HepG2 (cell line): ENCODE results near the gene PHACTR3. TPM values are rescaled to one million over a fixed set of nuclear protein-coding genes. Genes with fewer than 3 reads are reported as not detected.

Source experiments
- ATAC-seq: fragments of 200-7000 bp; cut with Tn5 transposase; 3 replicates; pipeline ENCODE4 v1.9.1; 2020; ENCODE audit warnings: mild to moderate bottlenecking, moderate library complexity
- BruUV-seq: library from RNA; stranded (reverse); fragments of 400-500 nt; replicated peaks from 2 replicates; lab custom pipeline; 2021; lab: Mats Ljungman, UMichigan
- CTCF ChIA-PET: fragments of 300-600 bp; formaldehyde crosslinking; extraction: SDS; loops from one replicate; lab custom pipeline; 2021; ENCODE audit warnings: low total read pairs, inconsistent platforms, low intra/inter-chr PET ratio; lab: Yijun Ruan, JAX
- POLR2A ChIA-PET: fragments of 350-600 bp; sonication (Branson Sonifier 250); formaldehyde crosslinking; loops from one replicate; lab custom pipeline; 2020; ENCODE audit warnings: antibody characterized with exemption, inconsistent platforms; lab: Yijun Ruan, JAX
- DNase-seq: peaks from one replicate; pipeline ENCODE4 v3.0.0-alpha.2; 2015; ENCODE audit warnings: low spot score
- FAIRE-seq: peaks from 3 replicates; lab custom pipeline; 2011; peaks lifted over from hg19 to GRCh38; lab: Jason Lieb, UNC
- H2AFZ ChIP-seq: one replicate; pipeline ENCODE4 v1.6.1; 2011; ENCODE audit warnings: low read length, inconsistent platforms
- H3K27ac ChIP-seq: fragments of 300-600 bp; 3 replicates; pipeline ENCODE4 v1.8.0; 2011; ENCODE audit warnings: mixed run types, mild to moderate bottlenecking, mixed read lengths, low read length, inconsistent platforms; ENCODE audit not compliant: insufficient read depth; ENCODE audit errors: extremely low read length
- H3K27me3 ChIP-seq, 2 experiments: fragments of 200-600 bp in 1 of 2; 2 replicates in 1 of 2; 3 replicates in 1 of 2; pipeline versions ENCODE4 v1.6.0 to v1.8.0; 2011; ENCODE audit warnings: low read length in 2 of 2, mild to moderate bottlenecking in 2 of 2, moderate library complexity in 2 of 2, inconsistent platforms in 1 of 2; ENCODE audit not compliant: insufficient read depth in 2 of 2, control insufficient read depth in 1 of 2
- H3K36me3 ChIP-seq, 2 experiments: fragments of 200-600 bp in 1 of 2; replicated peaks in 1 of 2; 2 replicates in 1 of 2; 3 replicates in 1 of 2; pipeline versions ENCODE4 v1.5.1 to v1.8.0; 2011; ENCODE audit warnings: low read length in 2 of 2, inconsistent platforms in 1 of 2; ENCODE audit not compliant: insufficient read depth in 2 of 2, control insufficient read depth in 1 of 2
- H3K4me1 ChIP-seq: 2 replicates; pipeline ENCODE4 v1.5.1; 2012; ENCODE audit warnings: low read length, inconsistent platforms; ENCODE audit not compliant: insufficient read depth
- H3K4me2 ChIP-seq: 2 replicates; pipeline ENCODE4 v1.6.0; 2011; ENCODE audit warnings: low read depth, low read length, inconsistent platforms
- H3K4me3 ChIP-seq, 3 experiments: fragments of 200-600 bp in 1 of 3; sonication (generic), shearing (Covaris generic) in 1 of 3; replicated peaks in 1 of 3; 2 replicates each; pipeline ENCODE4 v1.5.1; 2011 to 2016; ENCODE audit warnings: low read length in 3 of 3, inconsistent platforms in 2 of 3, low read depth in 2 of 3, mild to moderate bottlenecking in 2 of 3, control low read depth in 1 of 3, mixed read lengths in 1 of 3; ENCODE audit not compliant: insufficient read depth in 1 of 3
- H3K79me2 ChIP-seq: one replicate; pipeline ENCODE4 v1.6.1; 2011; ENCODE audit warnings: low read length, inconsistent platforms; ENCODE audit not compliant: insufficient read depth
- H3K9ac ChIP-seq: 2 replicates; pipeline ENCODE4 v1.6.0; 2011; ENCODE audit warnings: mild to moderate bottlenecking, low read depth, low read length, inconsistent platforms; ENCODE audit not compliant: insufficient read depth
- H3K9me3 ChIP-seq: 2 replicates; pipeline ENCODE4 v1.5.1; 2012; ENCODE audit warnings: mild to moderate bottlenecking, low read length
- H4K20me1 ChIP-seq: 2 replicates; pipeline ENCODE4 v1.6.0; 2011; ENCODE audit warnings: inconsistent platforms, mild to moderate bottlenecking, low read length, moderate library complexity; ENCODE audit not compliant: insufficient read depth
- ARNTL ChIP-seq: sonication (generic); formaldehyde crosslinking; IDR thresholded peaks from 2 replicates; pipeline ENCODE4 v1.4.0; 2020; ENCODE audit warnings: mild to moderate bottlenecking, missing genetic modification reagents
- CCAR2 ChIP-seq: fragments of 200-400 bp; formaldehyde crosslinking; optimal IDR thresholded peaks from 2 replicates; pipeline ENCODE3; 2018; ENCODE audit warnings: low read depth, mild to moderate bottlenecking, low read length, moderate library complexity
- CEBPG ChIP-seq: IDR thresholded peaks from 2 replicates; pipeline ENCODE4 v1.6.1; 2016
- DMAP1 ChIP-seq: IDR thresholded peaks from 2 replicates; pipeline ENCODE4 v1.6.1; 2016
- EZH2 ChIP-seq: conservative IDR thresholded peaks from 2 replicates; pipeline ENCODE4 v1.6.1; 2012; ENCODE audit warnings: mild to moderate bottlenecking, low read depth, low read length, moderate library complexity
- MEIS1 ChIP-seq: sonication (generic); formaldehyde crosslinking; IDR thresholded peaks from 2 replicates; pipeline ENCODE4 v1.9.0; 2021; ENCODE audit warnings: mild to moderate bottlenecking, missing genetic modification reagents, moderate library complexity, borderline replicate concordance
- MTF1 ChIP-seq: sonication (generic); formaldehyde crosslinking; IDR thresholded peaks from 2 replicates; pipeline ENCODE4 v1.5.0; 2020; ENCODE audit warnings: missing genetic modification reagents
- XBP1 ChIP-seq: sonication (generic); formaldehyde crosslinking; IDR thresholded peaks from 2 replicates; pipeline ENCODE4 v1.5.0; 2020; ENCODE audit warnings: missing genetic modification reagents
- ZNF24 ChIP-seq: fragments of 450-650 bp; IDR thresholded peaks from 2 replicates; pipeline ENCODE4 v1.6.1; 2017; ENCODE audit warnings: antibody characterized with exemption, mild to moderate bottlenecking
- ZNF280D ChIP-seq: sonication (generic); formaldehyde crosslinking; IDR thresholded peaks from 2 replicates; pipeline ENCODE4 v1.5.1; 2020; ENCODE audit warnings: mild to moderate bottlenecking, missing genetic modification reagents
- WGBS: methylation state at CpG from one replicate; pipeline ENCODE4 v1.1.6; 2017; ENCODE audit warnings: low lambda C conversion rate; 5-methylcytosine and 5-hydroxymethylcytosine counted together
- in situ Hi-C: cut with HindIII; loops from 2 replicates; pipeline ENCODE4 v1.10.0; 2017; ENCODE audit warnings: low pct_unique_long_range_greater_than_20kb; ENCODE audit not compliant: extremely low pct_ligation_motif_present
- intact Hi-C: fragments of 100-400 bp; cut with micrococcal nuclease; formaldehyde crosslinking; loops from one replicate; pipeline ENCODE4 v1.10.0; 2022; ENCODE audit not compliant: unreplicated experiment
- polyA plus RNA-seq, 8 experiments: library from polyadenylated mRNA; depleted of rRNA in 3 of 8; stranded (reverse) in 7 of 8; unstranded in 1 of 8; fragments of >200 nt; fragmentation: Illumina TruSeq in 4 of 8; extraction: Trizol in 4 of 8; gene quantifications; 2 replicates each; pipeline versions ENCODE4 v1.2.1 to v1.2.3, GENCODE V29; 2011 to 2016; ENCODE audit warnings: low read depth in 4 of 8, missing spikeins in 1 of 8, mixed read lengths in 1 of 8; ENCODE audit not compliant: insufficient read depth in 1 of 8
- total RNA-seq, 5 experiments: library from RNA; depleted of rRNA; stranded (reverse); fragments of >200 nt; fragmentation: Illumina TruSeq; extraction: Trizol; gene quantifications; 2 replicates each; pipeline ENCODE4 v1.2.3, GENCODE V29; 2016; ENCODE audit warnings: low read depth in 1 of 5
- TF ChIP-seq, protein P1 (sequence below): sonication (generic); formaldehyde crosslinking; conservative IDR thresholded peaks from 2 replicates; pipeline ENCODE4 v1.8.0; 2022; ENCODE audit warnings: low read depth, missing genetic modification reagents

PHACTR3 gene
- total and polyA plus RNA-seq, 2 of the 13 experiments (the other 11 are each of a cell fraction or from before 2014, with no cell fraction given) = not detected

- H3K27ac ChIP-seq = no peak overlapping the region
- peaks cover 7 to 45% of the 10 kb centered on the region in 2 experiments; a peak in 4 of 5 replicates for H3K27me3 ChIP-seq
- in situ Hi-C loops = no loop called here
- ChIA-PET CTCF (no interaction called here), POLR2A (no interaction called here)
- TF ChIP-seq CEBPG (CRISPR knock-in tag) = no peak
- no peak for TF ChIP-seq XBP1 (CRISPR knock-in tag)
- no peak for TF ChIP-seq ZNF280D
- TF ChIP-seq EZH2 = no peak
- TF ChIP-seq MTF1 (CRISPR knock-in tag) = no peak
- TF ChIP-seq MEIS1 (CRISPR knock-in tag) = no peak
- TF ChIP-seq DMAP1 (CRISPR knock-in tag) = no peak
- TF ChIP-seq, protein P1, sequence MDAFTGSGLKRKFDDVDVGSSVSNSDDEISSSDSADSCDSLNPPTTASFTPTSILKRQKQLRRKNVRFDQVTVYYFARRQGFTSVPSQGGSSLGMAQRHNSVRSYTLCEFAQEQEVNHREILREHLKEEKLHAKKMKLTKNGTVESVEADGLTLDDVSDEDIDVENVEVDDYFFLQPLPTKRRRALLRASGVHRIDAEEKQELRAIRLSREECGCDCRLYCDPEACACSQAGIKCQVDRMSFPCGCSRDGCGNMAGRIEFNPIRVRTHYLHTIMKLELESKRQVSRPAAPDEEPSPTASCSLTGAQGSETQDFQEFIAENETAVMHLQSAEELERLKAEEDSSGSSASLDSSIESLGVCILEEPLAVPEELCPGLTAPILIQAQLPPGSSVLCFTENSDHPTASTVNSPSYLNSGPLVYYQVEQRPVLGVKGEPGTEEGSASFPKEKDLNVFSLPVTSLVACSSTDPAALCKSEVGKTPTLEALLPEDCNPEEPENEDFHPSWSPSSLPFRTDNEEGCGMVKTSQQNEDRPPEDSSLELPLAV (CRISPR knock-in tag) = no peak
- no peak for TF ChIP-seq ZNF24
- no peak for TF ChIP-seq ARNTL (CRISPR knock-in tag)
- no peak for TF ChIP-seq CCAR2
- no peaks in the 10 kb centered on the region for H4K20me1 ChIP-seq
- no peak overlapping the region for H3K4me3 ChIP-seq
- no peak overlapping the region for H3K9ac ChIP-seq
- WGBS = 0% methylated on average over 2 of the region's 2 CpGs
- H3K9me3 ChIP-seq = no peaks in the 10 kb centered on the region
- no peak for FAIRE-seq
- H3K36me3 ChIP-seq = no peaks in the 10 kb centered on the region
- H2AFZ ChIP-seq = no peak overlapping the region
- no peak for ATAC-seq
- H3K79me2 ChIP-seq = no peaks in the 10 kb centered on the region
- DNase-seq = no peak
- no peaks in the 10 kb centered on the region for H3K4me1 ChIP-seq
- intact Hi-C loops = loop anchor here (10.0 kb wide), 1 partner anchor 1618 kb away; no protein-coding TSS in a partner anchor
- BruUV-seq = no TSS peak
- no peak overlapping the region for H3K4me2 ChIP-seq
Measured at GRCh38 chr20:59617221-59617620, 12.9 kb downstream of the PHACTR3 start.
